Hepatocyte (in vitro differentiated cells): ENCODE measurements around the gene LRRC23.

Experiments used
- EZH2 ChIP-seq: fragments of 200-600 bp; sonication (generic); IDR thresholded peaks from 2 replicates; pipeline ENCODE4 v1.6.1; 2016; ENCODE audit warnings: antibody characterized with exemption, mild to moderate bottlenecking, borderline replicate concordance
- EZH2phosphoT487 ChIP-seq: fragments of 200-600 bp; sonication (generic); IDR thresholded peaks from one replicate; pipeline ENCODE4 v1.6.1; 2018; ENCODE audit warnings: antibody characterized with exemption, mild to moderate bottlenecking, low read depth, moderate library complexity; ENCODE audit not compliant: unreplicated experiment, severe bottlenecking
- TF ChIP-seq, protein P1 (sequence below): fragments of 200-600 bp; sonication (generic); IDR thresholded peaks from 2 replicates; pipeline ENCODE4 v1.5.1; 2016; ENCODE audit warnings: antibody characterized with exemption, mild to moderate bottlenecking; ENCODE audit not compliant: poor library complexity

- TF ChIP-seq, protein P1, sequence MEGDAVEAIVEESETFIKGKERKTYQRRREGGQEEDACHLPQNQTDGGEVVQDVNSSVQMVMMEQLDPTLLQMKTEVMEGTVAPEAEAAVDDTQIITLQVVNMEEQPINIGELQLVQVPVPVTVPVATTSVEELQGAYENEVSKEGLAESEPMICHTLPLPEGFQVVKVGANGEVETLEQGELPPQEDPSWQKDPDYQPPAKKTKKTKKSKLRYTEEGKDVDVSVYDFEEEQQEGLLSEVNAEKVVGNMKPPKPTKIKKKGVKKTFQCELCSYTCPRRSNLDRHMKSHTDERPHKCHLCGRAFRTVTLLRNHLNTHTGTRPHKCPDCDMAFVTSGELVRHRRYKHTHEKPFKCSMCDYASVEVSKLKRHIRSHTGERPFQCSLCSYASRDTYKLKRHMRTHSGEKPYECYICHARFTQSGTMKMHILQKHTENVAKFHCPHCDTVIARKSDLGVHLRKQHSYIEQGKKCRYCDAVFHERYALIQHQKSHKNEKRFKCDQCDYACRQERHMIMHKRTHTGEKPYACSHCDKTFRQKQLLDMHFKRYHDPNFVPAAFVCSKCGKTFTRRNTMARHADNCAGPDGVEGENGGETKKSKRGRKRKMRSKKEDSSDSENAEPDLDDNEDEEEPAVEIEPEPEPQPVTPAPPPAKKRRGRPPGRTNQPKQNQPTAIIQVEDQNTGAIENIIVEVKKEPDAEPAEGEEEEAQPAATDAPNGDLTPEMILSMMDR = no peak
- TF ChIP-seq EZH2 (no peak), EZH2phosphoT487 (no peak)
Observed at GRCh38 chr12:6858799-6859198, 45.8 kb upstream of the LRRC23 start.
